ENCODE data around the gene GPATCH2.

GPATCH2 gene

GRCh38 chr1:217564207-217564606 is 66.7 kb downstream of the GPATCH2 start:
- Histone ChIP-seq H3K9me3 (ENCODE audit: insufficient read depth, low read length) (no peaks in the 10 kb centered on the region), H2AFZ (ENCODE audit: low read depth, low read length) (no peak overlapping the region), H3K36me3 (replicated peaks; ENCODE audit: low read depth, low read length) (no peaks in the 10 kb centered on the region), H4K20me1 (ENCODE audit: insufficient read depth, low read length) (no peaks in the 10 kb centered on the region), H3K4me2 (ENCODE audit: low read length) (no peak overlapping the region), H3K27me3 (ENCODE audit: low read depth, low read length) (no peaks in the 10 kb centered on the region), H3K4me3 (ENCODE audit: low read length) (no peak overlapping the region), H3K27ac (ENCODE audit: low read length) (no peak overlapping the region), H3K9ac (ENCODE audit: low read length) (no peak overlapping the region), H3K79me2 (ENCODE audit: low read length) (no peaks in the 10 kb centered on the region), H3K4me1 (ENCODE audit: low read length) (no peaks in the 10 kb centered on the region)
- TF ChIP-seq EZH2phosphoT487 (IDR thresholded peaks at IDR 0.05; ENCODE audit: low read depth): no peak
- TF ChIP-seq, protein P1, sequence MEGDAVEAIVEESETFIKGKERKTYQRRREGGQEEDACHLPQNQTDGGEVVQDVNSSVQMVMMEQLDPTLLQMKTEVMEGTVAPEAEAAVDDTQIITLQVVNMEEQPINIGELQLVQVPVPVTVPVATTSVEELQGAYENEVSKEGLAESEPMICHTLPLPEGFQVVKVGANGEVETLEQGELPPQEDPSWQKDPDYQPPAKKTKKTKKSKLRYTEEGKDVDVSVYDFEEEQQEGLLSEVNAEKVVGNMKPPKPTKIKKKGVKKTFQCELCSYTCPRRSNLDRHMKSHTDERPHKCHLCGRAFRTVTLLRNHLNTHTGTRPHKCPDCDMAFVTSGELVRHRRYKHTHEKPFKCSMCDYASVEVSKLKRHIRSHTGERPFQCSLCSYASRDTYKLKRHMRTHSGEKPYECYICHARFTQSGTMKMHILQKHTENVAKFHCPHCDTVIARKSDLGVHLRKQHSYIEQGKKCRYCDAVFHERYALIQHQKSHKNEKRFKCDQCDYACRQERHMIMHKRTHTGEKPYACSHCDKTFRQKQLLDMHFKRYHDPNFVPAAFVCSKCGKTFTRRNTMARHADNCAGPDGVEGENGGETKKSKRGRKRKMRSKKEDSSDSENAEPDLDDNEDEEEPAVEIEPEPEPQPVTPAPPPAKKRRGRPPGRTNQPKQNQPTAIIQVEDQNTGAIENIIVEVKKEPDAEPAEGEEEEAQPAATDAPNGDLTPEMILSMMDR (IDR thresholded peaks at IDR 0.05; ENCODE audit: low read depth, low read length): no peak

DNA sequence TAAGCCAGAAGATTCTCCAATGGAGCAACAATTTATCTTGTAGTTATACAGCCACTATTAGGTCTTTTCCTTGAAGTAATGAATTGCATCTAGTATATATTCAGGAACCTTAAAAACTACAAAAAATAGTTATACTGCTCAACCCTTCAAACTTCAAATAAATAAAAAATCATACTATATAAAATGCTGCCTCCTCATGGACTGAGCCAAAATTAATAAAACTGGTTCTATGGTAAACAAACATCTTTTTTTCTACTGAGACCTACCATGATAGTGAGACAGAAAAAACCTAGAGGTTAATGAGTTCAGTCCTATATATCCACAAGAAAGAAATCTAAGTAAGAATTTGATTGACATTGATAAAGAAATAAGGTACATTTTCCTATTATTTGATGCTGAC is 67.7 kb downstream of the GPATCH2 start:
- Histone ChIP-seq H3K27ac (ENCODE audit: low read length) (no peak overlapping the region), H3K36me3 (replicated peaks; ENCODE audit: low read depth, low read length) (no peaks in the 10 kb centered on the region), H2AFZ (ENCODE audit: low read depth, low read length) (no peak overlapping the region), H3K79me2 (ENCODE audit: low read length) (no peaks in the 10 kb centered on the region), H3K4me2 (ENCODE audit: low read length) (no peak overlapping the region), H3K9ac (ENCODE audit: low read length) (no peak overlapping the region), H3K4me1 (ENCODE audit: low read length) (no peaks in the 10 kb centered on the region), H3K27me3 (ENCODE audit: low read depth, low read length) (no peaks in the 10 kb centered on the region), H3K4me3 (ENCODE audit: low read length) (no peak overlapping the region), H4K20me1 (ENCODE audit: insufficient read depth, low read length) (no peaks in the 10 kb centered on the region), H3K9me3 (ENCODE audit: insufficient read depth, low read length) (no peaks in the 10 kb centered on the region)
- no peak for TF ChIP-seq EZH2phosphoT487 (IDR thresholded peaks at IDR 0.05; ENCODE audit: low read depth)
- TF ChIP-seq, protein P1 (IDR thresholded peaks at IDR 0.05; ENCODE audit: low read depth, low read length): peak; percentile 3; the same call in 1 of the 2 replicates

DNA sequence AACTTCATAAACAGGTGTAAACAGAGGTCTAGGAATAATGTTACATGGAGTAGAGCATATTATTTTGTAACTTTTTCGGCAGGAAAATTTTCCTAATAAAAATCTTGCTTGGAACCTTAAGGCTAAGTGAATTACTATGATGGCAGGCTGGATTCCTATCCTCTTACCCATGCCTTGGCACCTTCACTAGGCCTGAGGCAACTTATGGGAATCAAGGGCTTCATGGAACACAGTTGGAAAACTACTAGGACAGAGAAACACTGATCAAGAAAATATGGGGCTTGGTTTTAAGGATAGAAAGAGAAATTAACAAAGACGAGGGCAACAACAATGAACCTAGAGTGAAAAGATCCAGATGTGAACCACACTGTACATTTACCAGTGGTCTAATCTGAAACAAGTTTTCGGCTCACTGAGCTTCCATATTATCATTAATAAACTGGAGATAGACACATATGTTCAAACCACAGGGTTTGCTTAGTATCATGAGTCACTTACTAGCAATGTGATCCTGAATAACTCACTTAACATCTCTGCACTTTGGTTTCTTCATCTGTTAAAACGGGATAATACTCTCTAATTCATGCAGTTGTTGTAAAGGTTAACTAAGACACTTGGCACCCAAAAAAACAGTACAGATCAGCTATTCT is 68.5 kb downstream of the GPATCH2 start:
- Histone ChIP-seq H3K9ac (ENCODE audit: low read length) (no peak overlapping the region), H3K27me3 (ENCODE audit: low read depth, low read length) (no peaks in the 10 kb centered on the region), H3K27ac (ENCODE audit: low read length) (no peak overlapping the region), H3K4me3 (ENCODE audit: low read length) (no peak overlapping the region), H3K9me3 (ENCODE audit: insufficient read depth, low read length) (no peaks in the 10 kb centered on the region), H2AFZ (ENCODE audit: low read depth, low read length) (no peak overlapping the region), H3K4me2 (ENCODE audit: low read length) (no peak overlapping the region), H3K79me2 (ENCODE audit: low read length) (no peaks in the 10 kb centered on the region), H3K4me1 (ENCODE audit: low read length) (no peaks in the 10 kb centered on the region), H4K20me1 (ENCODE audit: insufficient read depth, low read length) (no peaks in the 10 kb centered on the region), H3K36me3 (replicated peaks; ENCODE audit: low read depth, low read length) (no peaks in the 10 kb centered on the region)
- no peak for TF ChIP-seq EZH2phosphoT487 (IDR thresholded peaks at IDR 0.05; ENCODE audit: low read depth)
- TF ChIP-seq, protein P1 (IDR thresholded peaks at IDR 0.05; ENCODE audit: low read depth, low read length): no peak

DNA sequence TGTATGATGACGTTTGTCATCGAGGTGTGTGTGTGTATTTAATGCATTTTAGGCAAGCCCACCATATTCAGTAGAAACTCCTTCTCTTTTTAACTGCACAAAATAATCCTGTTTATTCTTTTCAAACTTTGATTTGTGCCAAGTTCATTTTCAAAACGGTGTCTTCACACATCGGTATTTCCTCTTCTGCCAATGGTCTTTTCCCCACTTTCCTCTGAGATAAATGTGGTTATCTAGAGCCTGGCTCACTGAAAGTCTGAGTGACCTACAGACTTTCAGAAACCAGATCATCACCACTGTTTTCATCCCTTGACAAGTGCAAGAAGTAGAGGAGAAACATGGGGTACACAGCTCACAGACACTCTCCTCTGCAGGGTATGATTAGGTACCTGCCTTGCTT is 69.4 kb downstream of the GPATCH2 start:
- no peaks in the 10 kb centered on the region for H3K9me3 ChIP-seq (ENCODE audit: insufficient read depth, low read length)
- no peaks in the 10 kb centered on the region for H3K36me3 ChIP-seq (replicated peaks; ENCODE audit: low read depth, low read length)
- no peak overlapping the region for H3K4me2 ChIP-seq (ENCODE audit: low read length)
- H3K9ac ChIP-seq (ENCODE audit: low read length): no peak overlapping the region
- H3K4me3 ChIP-seq (ENCODE audit: low read length): no peak overlapping the region
- TF ChIP-seq, protein P1 (IDR thresholded peaks at IDR 0.05; ENCODE audit: low read depth, low read length): no peak
- no peak for TF ChIP-seq EZH2phosphoT487 (IDR thresholded peaks at IDR 0.05; ENCODE audit: low read depth)
- H3K27ac ChIP-seq (ENCODE audit: low read length): no peak overlapping the region
- no peaks in the 10 kb centered on the region for H3K27me3 ChIP-seq (ENCODE audit: low read depth, low read length)
- no peak overlapping the region for H2AFZ ChIP-seq (ENCODE audit: low read depth, low read length)
- no peaks in the 10 kb centered on the region for H3K79me2 ChIP-seq (ENCODE audit: low read length)
- H4K20me1 ChIP-seq (ENCODE audit: insufficient read depth, low read length): no peaks in the 10 kb centered on the region
- H3K4me1 ChIP-seq (ENCODE audit: low read length): no peaks in the 10 kb centered on the region

Data from OCI-LY3 (cell line).